IPS-NIHi11 (cell line): ENCODE measurements around the gene COL9A1.
A peak's percentile ranks its signal among the peaks of the same experiment; 100 is the strongest.

ENCODE experiments used
- DNase-seq: peaks from one replicate; pipeline ENCODE4 v3.0.0; 2012; ENCODE audit warnings: mixed read lengths, low spot score

COL9A1 gene

DNA sequence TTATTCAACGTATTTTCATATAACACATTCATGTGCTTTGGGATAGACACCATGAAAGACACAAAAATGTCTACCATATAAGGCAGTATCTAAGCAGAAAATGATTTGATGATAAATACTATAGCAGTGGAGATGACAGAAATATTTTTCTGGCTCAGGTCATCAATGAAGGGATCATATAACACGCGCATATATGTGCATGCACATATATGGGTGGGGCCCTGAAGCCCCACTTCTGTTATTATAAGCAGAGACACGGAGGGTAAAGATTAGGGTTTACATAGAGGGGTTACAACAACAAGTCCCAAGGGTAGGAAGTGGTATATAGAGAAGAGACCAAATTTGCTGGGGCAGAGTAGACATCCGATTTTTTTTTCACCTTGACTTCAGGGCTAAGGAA lies 16.0 kb downstream of the COL9A1 start:
- no peak for DNase-seq

DNA sequence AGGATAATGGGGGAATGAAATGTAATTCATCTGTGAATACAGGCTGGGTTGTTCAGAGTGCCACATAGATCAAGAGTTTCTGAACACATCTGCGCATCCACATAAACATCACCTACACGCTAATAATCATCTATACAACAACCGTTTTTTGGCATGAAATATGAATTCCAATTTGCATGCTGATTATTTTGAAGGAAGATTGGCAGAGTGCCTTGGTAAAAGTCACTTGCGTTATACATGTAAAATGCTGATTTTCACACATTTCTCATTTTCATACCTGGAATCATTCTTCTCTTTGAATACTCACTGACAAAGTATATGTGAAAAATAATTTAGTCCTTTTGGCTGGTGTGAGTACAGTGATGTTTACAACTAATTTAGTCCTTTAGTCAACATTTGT lies 17.7 kb downstream of the COL9A1 start:
- DNase-seq, result no peak

DNA sequence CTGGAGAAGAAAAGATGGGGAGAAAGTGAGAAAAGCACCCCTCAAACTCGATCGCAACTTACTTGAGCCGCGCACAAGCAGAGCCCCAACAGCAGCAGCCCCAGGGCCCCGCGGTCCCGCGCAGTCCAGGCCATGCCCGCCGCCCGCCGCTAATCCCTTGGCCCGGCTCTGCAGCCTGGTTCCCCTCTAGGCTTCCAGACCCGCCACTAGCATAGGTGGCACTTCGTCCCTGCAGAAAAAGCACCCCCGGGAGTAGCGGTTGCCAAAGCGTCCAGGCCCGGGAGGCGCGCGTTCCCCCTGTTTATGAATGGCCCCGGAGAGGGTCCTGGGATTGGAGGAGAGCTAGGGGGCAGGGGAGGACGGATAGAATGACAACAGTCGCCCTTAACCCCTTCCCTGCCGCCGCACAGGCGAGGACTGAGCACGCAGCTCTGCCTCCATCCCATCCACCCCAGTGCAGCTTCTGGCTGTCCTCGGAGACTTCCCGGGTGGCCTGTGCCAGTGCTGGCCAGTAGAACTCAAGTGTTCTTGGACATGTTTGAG lies 19.9 kb downstream of the COL9A1 start:
- peak; percentile 84 for DNase-seq

DNA sequence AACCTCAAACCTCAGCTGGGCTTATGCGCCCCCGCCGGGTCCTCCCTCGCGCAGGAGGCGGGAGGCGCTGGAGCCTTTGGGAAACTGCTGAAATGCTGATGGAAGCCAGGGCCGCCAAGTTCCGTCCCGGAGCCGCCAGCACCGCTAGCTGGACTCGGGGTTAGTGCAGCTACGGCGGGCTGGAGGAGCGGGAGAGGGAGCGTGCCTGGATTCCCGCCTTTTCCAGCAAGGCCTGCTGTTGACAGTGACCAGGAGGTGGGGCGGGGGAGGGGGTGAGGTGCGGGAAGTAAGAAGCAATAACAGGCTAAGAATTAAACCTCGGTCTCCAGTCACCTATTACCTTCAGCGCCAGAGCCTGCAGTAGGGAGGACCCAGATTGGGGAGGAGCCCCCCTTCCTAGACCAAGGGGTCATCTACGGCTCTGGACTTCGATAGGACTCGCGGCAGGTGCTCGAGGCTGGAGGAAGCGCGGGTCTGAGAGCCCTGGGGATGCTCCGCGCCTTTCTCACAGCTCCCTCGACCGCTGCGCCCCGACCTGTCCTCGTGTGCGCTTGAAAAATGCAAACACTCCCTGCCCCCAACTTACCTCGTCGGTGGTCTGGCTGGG lies 20.5 kb downstream of the COL9A1 start:
- peak; percentile 60 for DNase-seq

DNA sequence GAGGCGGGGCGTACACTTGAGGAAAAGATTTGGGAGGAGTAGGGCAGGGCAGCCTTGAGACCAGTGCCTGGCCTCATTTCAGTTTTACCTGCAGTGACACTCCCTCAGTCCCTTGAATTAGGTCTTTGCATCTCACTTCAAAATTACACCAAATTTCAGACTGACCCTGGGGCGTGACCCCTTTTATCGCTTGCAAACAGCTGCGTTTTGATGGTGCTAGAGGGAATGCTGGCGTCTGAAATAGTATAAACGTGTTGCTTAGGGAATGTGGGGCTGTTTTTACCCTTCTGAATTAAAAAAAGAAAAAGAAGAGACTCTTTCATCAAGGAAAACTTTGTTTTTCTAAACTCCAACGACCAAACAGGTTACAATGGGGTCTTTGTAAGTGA lies 21.0 kb downstream of the COL9A1 start:
- DNase-seq, result no peak

DNA sequence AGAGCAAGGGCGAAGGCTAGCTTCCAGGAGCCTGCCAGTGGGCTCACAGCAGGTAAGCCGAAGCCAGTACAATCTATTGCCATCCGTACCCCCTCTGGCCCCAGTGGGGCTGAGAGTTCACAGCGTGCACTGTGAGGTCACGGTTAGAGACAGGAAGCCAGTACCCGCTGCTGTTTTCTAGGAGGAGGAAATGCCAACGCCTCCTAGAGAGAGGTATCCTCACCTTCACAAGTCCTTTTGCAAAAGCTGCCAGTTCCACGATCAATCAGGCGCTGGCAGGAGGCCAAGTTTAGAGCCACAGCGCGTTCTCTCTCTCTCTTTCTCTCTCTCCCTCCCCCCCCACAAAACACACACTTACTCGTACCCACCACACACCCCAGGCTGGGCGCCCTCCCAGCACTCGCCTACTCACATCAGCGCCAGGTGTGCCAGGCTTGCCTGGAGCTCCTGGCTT lies 22.5 kb downstream of the COL9A1 start:
- DNase-seq, result no peak

DNA sequence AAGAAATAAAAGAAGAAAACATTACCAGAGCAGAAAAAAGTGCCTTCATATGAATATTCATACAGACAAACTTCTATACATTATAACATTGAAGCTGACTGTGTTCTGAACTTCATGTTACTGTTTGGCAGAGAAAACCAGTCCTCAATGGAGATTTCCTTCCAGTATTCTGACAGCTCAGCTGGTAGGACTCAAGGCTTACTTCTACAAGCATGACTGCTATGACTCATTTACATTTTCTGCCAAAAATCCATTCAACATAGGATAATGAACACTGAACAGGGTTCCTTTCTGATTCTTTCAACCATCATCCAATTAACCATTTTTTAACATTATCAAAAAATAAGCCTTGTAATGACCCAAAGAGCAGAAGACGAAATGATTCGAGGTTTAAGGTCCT lies 25.4 kb downstream of the COL9A1 start:
- no peak for DNase-seq

DNA sequence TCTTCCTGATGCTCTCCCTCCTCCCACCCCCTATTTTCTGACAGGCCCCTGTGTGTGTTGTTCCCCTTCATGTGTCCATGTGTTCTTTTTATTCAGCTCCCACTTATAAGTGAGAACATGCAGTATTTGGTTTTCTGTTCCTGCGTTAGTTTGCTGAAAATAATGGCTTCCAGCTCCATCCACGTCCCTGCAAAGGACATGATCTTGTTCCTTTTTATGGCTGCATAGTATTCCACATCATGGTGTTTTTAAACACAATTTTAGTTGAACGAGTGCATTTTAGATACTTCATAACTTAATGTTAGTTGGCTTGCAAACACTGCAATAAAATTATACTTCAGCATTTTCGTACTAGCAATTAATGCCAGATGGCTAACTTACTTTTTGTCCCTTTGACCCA lies 28.5 kb downstream of the COL9A1 start:
- no peak for DNase-seq

DNA sequence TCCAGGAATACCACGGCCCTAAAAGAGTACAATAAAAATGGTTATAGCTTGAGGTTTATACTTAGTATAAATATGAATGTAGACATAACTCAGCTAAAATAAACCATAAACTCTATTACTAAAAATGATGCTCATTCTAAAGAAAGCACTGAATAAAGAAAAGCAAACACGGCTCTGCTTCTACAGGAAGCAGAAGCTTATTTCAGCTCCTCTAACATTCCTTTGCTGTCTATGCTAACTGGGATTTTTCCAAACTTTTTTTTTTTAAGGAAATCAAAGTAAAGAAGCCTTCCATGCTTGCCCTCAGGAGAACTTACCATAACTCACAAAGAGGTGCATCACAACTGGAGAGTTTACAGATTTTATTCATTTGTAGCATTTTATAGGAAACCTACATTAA lies 30.8 kb downstream of the COL9A1 start:
- DNase-seq, result no peak

DNA sequence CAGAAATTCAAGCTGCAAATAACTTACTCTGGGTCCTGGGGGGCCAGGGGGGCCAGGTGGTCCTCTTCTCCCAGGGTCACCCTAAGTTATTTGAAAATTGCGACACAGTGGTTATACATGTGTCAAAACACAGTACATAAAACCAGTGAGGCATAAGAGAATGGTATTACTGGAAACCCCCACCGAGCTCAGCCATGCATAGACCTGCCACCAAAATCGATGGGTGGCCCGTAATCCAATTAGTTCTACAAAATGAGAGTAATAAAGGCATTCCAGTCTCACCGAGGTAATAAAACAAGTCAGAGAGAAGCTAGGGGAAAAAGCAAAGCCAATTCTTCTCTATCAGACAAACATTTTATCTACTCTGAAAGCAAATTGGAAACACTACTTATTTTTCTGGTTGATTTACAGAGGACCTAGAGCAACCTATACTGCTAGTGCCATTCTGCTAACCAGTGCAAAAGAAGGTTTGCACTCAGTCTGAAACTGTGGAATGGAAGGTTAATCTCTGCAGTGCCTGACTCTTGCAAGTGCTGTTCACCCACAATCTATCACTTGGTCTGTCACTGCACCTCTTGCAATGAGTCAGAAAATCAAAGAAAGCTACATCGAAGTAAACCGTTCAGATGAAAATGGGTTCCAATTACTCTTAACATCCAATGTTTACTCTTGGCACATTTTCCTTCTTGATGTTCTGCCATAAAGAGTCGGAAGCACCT lies 32.4 kb downstream of the COL9A1 start:
- DNase-seq, result no peak

DNA sequence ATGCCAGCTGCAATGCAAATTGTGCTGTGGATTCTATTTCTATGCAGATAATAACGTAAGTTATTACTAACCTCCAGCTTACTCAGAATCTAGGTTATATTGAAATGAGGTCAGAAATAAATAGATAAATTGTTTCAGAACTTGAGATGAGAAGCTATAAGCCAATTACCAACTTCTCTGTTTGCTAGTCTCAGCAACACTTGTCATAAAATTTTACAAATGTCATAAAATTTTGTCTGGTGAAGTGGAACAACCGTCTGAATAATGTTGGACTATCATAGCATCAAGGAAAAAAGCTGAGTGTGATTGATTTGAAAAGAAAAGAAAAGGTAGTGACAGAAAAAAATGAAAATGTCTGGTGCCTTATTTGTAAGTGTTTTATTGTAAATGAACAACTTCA lies 36.7 kb downstream of the COL9A1 start:
- no peak for DNase-seq

DNA sequence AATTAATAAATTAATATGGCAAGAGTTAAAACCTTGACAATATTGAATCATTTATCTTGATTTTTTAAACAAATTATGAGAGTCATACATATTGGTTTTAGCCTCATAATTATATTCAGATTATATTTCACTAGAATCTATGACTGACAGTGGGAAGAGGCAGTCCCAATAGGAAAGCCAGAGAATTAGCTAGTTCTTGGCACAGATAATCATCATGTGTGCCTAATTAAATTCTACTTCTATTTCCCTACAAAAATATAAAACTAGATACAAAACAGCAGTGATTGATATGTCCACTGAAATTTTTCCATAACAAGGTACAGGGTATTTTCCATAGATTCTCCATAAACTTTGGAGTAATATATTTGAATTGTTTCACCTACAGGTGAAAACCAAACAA lies 38.6 kb downstream of the COL9A1 start:
- DNase-seq, result no peak

DNA sequence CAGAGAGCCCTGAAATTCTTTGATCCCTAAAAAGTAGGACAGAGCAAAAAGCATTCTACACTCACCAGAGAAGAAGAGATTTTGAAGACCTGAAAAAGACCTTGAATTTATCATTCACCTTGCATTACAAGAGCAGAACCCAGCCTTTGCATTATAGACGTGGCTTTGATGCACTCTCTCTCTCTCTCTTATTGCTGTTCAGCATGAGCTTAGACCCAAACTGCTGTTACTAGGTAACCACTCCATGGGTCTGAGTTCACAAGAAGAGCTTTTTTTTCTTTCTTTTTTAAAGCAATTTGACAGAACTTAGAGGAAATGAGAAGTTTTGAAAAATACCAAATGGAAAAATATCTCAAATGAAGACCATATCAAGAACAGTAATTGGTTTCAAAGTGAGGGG lies 44.4 kb downstream of the COL9A1 start:
- DNase-seq, result no peak

DNA sequence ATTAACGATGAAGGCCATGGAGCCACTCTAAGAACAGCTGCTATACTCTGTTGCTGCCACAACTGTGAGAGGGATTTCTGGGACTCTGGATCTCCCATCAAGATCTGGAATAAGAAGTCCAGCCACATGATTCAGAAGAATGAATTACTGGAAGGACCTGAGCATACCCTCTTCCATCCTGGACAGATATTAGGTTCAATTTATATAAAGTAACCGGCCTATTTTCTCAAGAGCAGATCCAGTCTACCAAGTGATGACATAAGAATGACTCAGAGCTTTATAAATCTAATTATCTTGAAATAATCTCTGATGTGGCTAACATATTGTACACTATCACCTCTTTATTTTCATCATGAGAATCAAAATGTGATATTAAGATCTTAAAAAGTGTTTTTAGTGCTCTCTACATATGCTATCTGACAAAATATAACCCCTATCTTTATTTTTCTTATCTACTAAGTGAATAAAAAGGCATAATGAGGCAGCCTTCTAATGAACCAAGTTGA lies 45.1 kb downstream of the COL9A1 start:
- no peak for DNase-seq

DNA sequence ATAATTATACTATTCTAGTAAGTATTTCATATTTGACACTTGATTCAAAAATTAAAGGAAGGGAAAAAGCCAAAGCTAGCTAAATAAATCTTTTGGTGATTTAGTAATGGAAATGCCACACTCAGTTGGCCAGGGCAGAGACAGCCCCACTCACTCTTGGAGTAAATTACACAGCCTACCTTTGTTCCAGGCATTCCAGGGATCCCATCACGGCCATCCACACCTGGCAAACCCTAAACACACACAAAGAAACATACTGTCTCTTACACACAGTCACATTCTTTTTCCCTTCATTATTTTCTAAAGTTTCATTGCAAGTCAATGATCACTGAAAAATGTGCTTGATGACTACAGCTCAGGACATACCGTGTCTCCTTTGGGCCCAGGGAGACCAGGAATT lies 48.1 kb downstream of the COL9A1 start:
- DNase-seq, result no peak

DNA sequence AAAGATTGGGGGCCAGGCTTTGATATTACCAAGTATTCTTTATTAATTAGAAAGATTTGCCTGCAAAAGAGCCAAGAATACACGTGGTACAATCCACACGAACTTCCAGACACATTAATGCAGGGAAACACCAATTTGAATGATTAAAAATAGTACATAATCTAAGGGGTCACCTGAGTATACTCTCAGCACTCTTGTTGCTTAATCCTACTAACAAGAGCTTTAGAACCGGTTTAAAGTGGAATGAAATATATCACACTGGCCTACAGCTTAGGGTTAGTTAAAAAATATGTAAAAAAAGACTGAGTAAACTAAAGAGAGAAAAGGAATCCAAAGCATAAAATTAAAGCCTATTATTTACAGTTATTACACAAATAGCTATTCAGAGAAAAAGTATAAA lies 49.0 kb downstream of the COL9A1 start:
- no peak for DNase-seq

DNA sequence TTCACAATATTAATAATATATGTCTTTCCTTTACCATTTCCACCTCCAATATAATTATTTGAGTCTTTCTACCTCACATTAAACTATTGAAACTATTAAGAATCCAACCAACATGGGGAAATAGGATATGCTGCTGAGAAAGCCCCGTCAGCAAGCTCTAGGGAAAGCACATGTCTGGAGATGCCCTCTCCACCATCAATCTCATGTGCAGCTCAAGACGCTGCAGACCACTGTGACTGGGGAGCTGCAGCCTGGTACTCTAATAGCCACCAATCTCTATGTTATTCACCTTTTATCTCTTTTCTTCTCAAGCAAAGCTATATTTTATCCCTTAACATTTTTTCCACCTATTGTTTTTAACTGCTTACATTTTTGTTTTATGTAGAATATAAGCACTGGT lies 50.3 kb downstream of the COL9A1 start:
- DNase-seq, result no peak

DNA sequence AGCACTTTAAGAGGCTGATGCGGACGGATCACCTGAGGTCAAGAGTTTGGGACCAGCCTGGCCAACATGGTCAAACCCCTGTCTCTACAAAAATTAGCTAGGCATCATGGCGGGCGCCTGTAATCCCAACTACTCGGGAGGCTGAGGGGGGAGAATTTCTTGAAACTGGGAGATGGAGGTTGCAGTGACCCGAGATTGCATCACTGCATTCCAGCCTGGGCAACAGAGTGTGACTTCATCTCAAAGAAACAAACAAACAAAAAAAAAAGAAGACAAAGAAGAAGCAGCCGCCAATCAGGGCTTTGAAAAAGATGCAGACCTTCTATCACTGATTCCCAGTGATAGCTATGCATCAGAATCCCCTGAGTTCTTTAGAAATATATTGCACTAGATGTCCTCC lies 56.8 kb downstream of the COL9A1 start:
- no peak for DNase-seq

DNA sequence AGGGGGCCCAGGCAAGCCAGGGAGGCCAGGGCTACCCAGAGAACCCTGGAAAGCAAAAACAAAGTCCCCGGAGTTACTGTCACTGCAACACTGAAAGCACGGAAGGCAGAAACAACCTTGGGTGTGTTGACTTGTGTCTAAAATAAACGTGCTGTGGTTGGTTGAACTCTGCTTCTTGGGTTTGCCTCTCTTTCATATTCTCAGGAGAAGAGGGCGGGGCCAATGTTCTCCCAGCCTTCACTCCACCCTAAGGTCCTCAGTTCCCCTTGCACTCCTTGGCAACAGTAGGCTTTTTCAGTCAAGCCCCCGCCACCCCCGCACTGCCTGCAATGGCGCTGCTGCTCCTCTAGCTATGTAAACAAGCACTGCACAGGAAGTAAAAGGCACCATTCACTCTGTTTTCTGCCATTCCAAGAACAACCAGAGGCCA lies 60.9 kb downstream of the COL9A1 start:
- no peak for DNase-seq

DNA sequence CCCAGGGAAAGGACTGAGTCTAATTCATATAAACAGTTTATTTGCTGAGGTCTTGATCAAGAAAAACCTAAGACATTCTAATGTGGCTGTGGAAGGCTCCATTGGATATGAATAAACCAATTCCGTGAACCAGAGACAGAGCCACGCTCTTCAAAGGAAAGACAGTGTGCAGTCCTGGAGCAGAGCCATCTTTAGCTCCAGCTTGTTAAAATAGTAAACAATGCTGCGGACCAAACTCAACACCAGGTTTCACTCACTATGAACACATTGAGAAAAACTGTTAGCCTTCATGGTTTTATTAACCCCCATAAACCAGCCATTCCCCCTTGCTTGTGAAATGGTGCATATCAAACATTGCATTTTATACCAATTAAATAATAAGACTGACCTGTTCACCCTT lies 61.9 kb downstream of the COL9A1 start:
- no peak for DNase-seq

DNA sequence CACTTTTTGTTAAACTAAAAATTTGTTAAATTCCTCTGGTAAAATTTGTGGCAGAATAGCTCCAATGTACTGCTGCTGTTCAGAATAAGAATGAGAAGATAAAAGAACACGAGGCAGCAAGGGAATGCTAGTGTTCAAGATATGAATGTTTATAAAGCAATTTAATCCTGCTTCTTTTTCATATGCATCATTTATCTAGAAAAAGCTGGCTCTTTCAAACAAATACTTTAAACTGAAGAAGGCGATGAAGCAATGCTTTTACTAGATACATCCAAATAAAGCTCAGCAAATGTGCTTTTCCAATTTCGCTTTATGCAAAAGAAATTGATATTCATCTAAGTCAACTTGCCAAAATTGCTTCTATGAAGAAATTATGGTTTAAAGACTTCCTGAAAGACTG lies 66.5 kb downstream of the COL9A1 start:
- no peak for DNase-seq

DNA sequence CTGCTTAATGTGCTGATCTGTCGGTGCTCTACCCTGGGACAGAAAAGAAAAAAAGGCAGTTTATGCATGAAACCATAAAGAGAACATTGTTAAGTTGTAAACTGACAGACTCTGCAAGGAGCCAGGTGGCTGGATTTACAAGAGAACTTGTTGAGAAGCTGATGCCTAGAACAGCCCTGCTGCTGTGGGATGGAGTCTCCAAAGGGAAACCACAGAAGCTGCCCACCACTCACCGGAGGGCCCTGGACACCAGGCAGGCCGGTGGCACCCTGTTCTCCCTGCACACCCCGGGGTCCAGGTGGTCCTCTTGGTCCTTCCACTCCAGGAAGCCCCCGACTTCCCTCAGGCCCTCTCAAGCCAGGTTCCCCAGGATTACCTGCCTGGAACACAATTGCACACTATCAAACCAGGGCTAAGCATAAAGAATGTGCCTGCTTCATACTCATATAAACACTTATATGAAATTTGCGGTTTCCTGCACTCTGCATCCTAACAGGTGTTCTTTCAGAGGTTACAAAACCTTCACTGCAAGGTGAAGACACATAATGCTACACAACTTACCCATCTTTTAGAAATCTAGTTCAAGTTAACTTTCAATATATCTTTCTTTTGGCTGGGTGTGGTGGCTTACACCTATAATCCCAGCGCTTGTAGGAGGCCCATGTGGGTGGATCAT lies 68.2 kb downstream of the COL9A1 start:
- DNase-seq, result no peak

DNA sequence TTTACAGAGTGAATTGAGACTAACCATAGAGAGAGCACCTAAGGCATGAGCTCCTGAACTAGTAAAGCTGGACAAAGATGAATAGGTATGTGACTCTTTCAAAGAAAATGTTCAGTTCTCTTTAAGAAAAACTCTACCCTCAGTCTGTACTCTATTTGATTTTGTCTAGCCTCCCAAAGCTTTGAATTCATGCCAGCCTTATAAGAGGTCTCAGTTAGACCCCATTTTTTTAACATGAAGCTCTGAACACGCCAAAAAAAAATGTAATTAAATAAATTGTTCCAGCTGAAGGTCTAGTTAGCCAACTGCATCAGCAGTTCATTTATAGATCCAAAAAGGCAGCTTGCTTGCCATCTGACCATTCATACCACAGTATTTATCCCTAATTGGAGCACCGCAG lies 71.6 kb downstream of the COL9A1 start:
- DNase-seq, result no peak
